Astrocyte (in vitro differentiated cells and primary cell): ENCODE measurements around the gene CHKA. TPM values are rescaled to one million over a fixed set of nuclear protein-coding genes. Genes with fewer than 3 reads are reported as not detected.
A peak's percentile ranks its signal among the peaks of the same experiment; 100 is the strongest.

Source experiments
- DNase-seq: peaks from one replicate; pipeline ENCODE4 v3.0.0-alpha.2; 2010; ENCODE audit warnings: low read depth
- FAIRE-seq: peaks from 2 replicates; lab custom pipeline; 2011; peaks lifted over from hg19 to GRCh38; lab: Jason Lieb, UNC
- H2AFZ ChIP-seq: 2 replicates; pipeline ENCODE4 v1.6.0; 2012; ENCODE audit warnings: low read depth, low read length, inconsistent platforms
- H3K27ac ChIP-seq: 2 replicates; pipeline ENCODE4 v1.5.1; 2011; ENCODE audit warnings: low read depth, low read length, inconsistent platforms
- H3K27me3 ChIP-seq: 2 replicates; pipeline ENCODE4 v1.6.0; 2011; ENCODE audit warnings: low read length, inconsistent platforms; ENCODE audit not compliant: insufficient read depth
- H3K36me3 ChIP-seq: 2 replicates; pipeline ENCODE4 v1.5.1; 2011; ENCODE audit warnings: low read length, inconsistent platforms; ENCODE audit not compliant: insufficient read depth
- H3K4me1 ChIP-seq: 2 replicates; pipeline ENCODE4 v1.5.1; 2011; ENCODE audit warnings: low read length, inconsistent platforms; ENCODE audit not compliant: insufficient read depth
- H3K4me2 ChIP-seq: 2 replicates; pipeline ENCODE4 v1.6.0; 2012; ENCODE audit warnings: low read length, inconsistent platforms
- H3K4me3 ChIP-seq: 2 replicates; pipeline ENCODE4 v1.5.1; 2011; ENCODE audit warnings: low read depth, mild to moderate bottlenecking, low read length, inconsistent platforms; ENCODE audit not compliant: insufficient read depth
- H3K79me2 ChIP-seq: 2 replicates; pipeline ENCODE4 v1.6.0; 2012; ENCODE audit warnings: mild to moderate bottlenecking, low read length, inconsistent platforms; ENCODE audit not compliant: insufficient read depth
- H3K9ac ChIP-seq: 2 replicates; pipeline ENCODE4 v1.6.0; 2012; ENCODE audit warnings: mild to moderate bottlenecking, low read length, inconsistent platforms
- H3K9me3 ChIP-seq: 2 replicates; pipeline ENCODE4 v1.5.1; 2012; ENCODE audit warnings: low read depth, mild to moderate bottlenecking, low read length, inconsistent platforms; ENCODE audit not compliant: insufficient read depth
- H4K20me1 ChIP-seq: 2 replicates; pipeline ENCODE4 v1.6.0; 2012; ENCODE audit warnings: low read length, inconsistent platforms; ENCODE audit not compliant: insufficient read depth
- H3K27ac Mint-ChIP-seq: one replicate; pipeline ENCODE4 v1.8.0; 2021; ENCODE audit warnings: mild to moderate bottlenecking, mixed read lengths; ENCODE audit not compliant: unreplicated experiment
- H3K27me3 Mint-ChIP-seq: one replicate; pipeline ENCODE4 v1.8.0; 2021; ENCODE audit warnings: low read depth, mixed read lengths; ENCODE audit not compliant: unreplicated experiment
- H3K36me3 Mint-ChIP-seq: one replicate; pipeline ENCODE4 v1.8.0; 2021; ENCODE audit warnings: low read depth, mixed read lengths; ENCODE audit not compliant: unreplicated experiment
- H3K4me1 Mint-ChIP-seq: one replicate; pipeline ENCODE4 v1.8.0; 2021; ENCODE audit warnings: low read depth, mixed read lengths; ENCODE audit not compliant: unreplicated experiment
- H3K4me3 Mint-ChIP-seq: one replicate; pipeline ENCODE4 v1.8.0; 2021; ENCODE audit warnings: mild to moderate bottlenecking, moderate library complexity, mixed read lengths; ENCODE audit not compliant: unreplicated experiment
- H3K9me3 Mint-ChIP-seq: one replicate; pipeline ENCODE4 v1.8.0; 2021; ENCODE audit warnings: mild to moderate bottlenecking, mixed read lengths; ENCODE audit not compliant: unreplicated experiment
- CTCF ChIP-seq: IDR thresholded peaks from 2 replicates; pipeline ENCODE4 v1.5.1; 2011; ENCODE audit warnings: low read depth, mild to moderate bottlenecking, inconsistent platforms, low read length, moderate library complexity; ENCODE audit not compliant: insufficient read depth
- EZH2 ChIP-seq: IDR thresholded peaks from 2 replicates; pipeline ENCODE4 v1.6.1; 2012; ENCODE audit warnings: mild to moderate bottlenecking, low read length, inconsistent platforms; ENCODE audit not compliant: insufficient read depth
- total RNA-seq: library from RNA; stranded (reverse); gene quantifications from 2 replicates; pipeline ENCODE4 v1.2.1, GENCODE V29; 2021

Gene CHKA
- total RNA-seq, 1 donor from 2014 or later, result 37.7 TPM

- peaks cover 2% of the 10 kb centered on the region for H3K36me3 Mint-ChIP-seq
- H2AFZ ChIP-seq, result peak overlapping the region; percentile 28
- no peaks in the 10 kb centered on the region for H3K27me3 ChIP-seq
- no peak for DNase-seq
- H3K4me1 ChIP-seq, result peaks cover 58% of the 10 kb centered on the region
- H4K20me1 ChIP-seq, result no peaks in the 10 kb centered on the region
- peak overlapping the region; percentile 94 for H3K27ac Mint-ChIP-seq
- peak overlapping the region; percentile 88 for H3K4me2 ChIP-seq
- FAIRE-seq, result no peak
- no peaks in the 10 kb centered on the region for H3K9me3 ChIP-seq
- H3K27ac ChIP-seq, result peak overlapping the region; percentile 96
- peaks cover 16% of the 10 kb centered on the region for H3K79me2 ChIP-seq
- no peaks in the 10 kb centered on the region for H3K36me3 ChIP-seq
- TF ChIP-seq EZH2, result no peak
- TF ChIP-seq CTCF, result no peak
- H3K4me1 Mint-ChIP-seq, result peaks cover 21% of the 10 kb centered on the region
- no peak overlapping the region for H3K4me3 ChIP-seq
- H3K9ac ChIP-seq, result peak overlapping the region; percentile 78
- no peak overlapping the region for H3K4me3 Mint-ChIP-seq
- H3K9me3 Mint-ChIP-seq, result no peaks in the 10 kb centered on the region
- H3K27me3 Mint-ChIP-seq, result peaks cover 1% of the 10 kb centered on the region
Observed at GRCh38 chr11:68012044-68012842, 108.9 kb downstream of the CHKA start.

GRCh38 chr11:68011051-68011943 is 109.9 kb downstream of the CHKA start:
- Mint-ChIP-seq H3K9me3 (no peaks in the 10 kb centered on the region), H3K4me1 (peaks cover 21% of the 10 kb centered on the region), H3K27me3 (peaks cover 2% of the 10 kb centered on the region), H3K4me3 (peak overlapping the region; percentile 45), H3K27ac (peak overlapping the region; percentile 72), H3K36me3 (peaks cover 2% of the 10 kb centered on the region)
- Histone ChIP-seq H3K4me3 (peak overlapping the region; percentile 32), H3K9ac (peak overlapping the region; percentile 80), H3K79me2 (peaks cover 16% of the 10 kb centered on the region), H3K4me2 (peak overlapping the region; percentile 88), H4K20me1 (no peaks in the 10 kb centered on the region), H3K27ac (peak overlapping the region; percentile 96), H3K36me3 (no peaks in the 10 kb centered on the region), H3K27me3 (no peaks in the 10 kb centered on the region), H2AFZ (peak overlapping the region; percentile 81), H3K4me1 (peaks cover 58% of the 10 kb centered on the region), H3K9me3 (no peaks in the 10 kb centered on the region)
- DNase-seq (no peak), FAIRE-seq (no peak)
- no peak for TF ChIP-seq CTCF
- no peak for TF ChIP-seq EZH2
